ENCODE data around the gene NDUFB7.

Gene NDUFB7

DNA sequence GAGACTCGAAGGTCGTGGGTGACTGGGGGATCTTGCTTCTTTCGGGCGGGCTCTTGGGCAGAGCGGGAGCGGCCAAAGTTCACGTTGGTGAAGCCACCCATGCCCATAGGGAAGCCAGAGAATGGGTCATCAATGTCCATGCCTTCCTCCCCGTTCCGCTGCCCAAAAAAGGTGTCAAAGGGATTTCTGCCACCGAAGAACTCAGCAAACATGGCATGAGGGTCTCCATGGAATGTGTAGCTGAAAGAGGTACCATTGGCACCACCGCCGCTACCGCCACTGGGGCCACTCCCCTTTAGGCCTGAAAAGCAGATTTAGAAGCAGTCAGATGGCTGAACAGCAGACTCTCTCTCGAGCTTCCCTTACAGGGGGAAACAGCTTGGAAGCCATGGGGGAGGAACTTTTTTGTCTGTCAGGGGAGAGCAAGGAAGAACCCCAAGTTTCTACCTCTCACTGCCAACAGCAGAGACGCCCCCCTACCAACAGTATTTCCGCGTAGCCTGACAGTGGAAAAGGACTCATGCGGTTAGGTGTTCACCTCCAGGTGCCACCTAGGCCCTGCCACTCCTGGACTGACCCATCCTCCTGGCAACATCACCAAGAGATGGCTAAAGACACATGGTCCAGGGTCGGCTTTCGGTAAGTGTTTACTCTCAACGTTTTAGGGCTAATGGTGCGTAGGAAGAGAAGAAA lies 55.0 kb downstream of the NDUFB7 start:
- no peak for DNase-seq (ENCODE audit: low read depth)
- TF ChIP-seq, protein P1, sequence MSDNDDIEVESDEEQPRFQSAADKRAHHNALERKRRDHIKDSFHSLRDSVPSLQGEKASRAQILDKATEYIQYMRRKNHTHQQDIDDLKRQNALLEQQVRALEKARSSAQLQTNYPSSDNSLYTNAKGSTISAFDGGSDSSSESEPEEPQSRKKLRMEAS (IDR thresholded peaks at IDR 0.05; ENCODE audit: low read depth, low read length) = no peak
- TF ChIP-seq MYC (IDR thresholded peaks at IDR 0.05; ENCODE audit: low read depth, low read length) = no peak
- TF ChIP-seq, protein P2, sequence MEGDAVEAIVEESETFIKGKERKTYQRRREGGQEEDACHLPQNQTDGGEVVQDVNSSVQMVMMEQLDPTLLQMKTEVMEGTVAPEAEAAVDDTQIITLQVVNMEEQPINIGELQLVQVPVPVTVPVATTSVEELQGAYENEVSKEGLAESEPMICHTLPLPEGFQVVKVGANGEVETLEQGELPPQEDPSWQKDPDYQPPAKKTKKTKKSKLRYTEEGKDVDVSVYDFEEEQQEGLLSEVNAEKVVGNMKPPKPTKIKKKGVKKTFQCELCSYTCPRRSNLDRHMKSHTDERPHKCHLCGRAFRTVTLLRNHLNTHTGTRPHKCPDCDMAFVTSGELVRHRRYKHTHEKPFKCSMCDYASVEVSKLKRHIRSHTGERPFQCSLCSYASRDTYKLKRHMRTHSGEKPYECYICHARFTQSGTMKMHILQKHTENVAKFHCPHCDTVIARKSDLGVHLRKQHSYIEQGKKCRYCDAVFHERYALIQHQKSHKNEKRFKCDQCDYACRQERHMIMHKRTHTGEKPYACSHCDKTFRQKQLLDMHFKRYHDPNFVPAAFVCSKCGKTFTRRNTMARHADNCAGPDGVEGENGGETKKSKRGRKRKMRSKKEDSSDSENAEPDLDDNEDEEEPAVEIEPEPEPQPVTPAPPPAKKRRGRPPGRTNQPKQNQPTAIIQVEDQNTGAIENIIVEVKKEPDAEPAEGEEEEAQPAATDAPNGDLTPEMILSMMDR (IDR thresholded peaks at IDR 0.05; ENCODE audit: low read depth, low read length) = no peak
- no peak for TF ChIP-seq POLR2A (IDR thresholded peaks at IDR 0.05; ENCODE audit: extremely low read depth, insufficient read length)
- peak overlapping the region; percentile 68 for H3K4me3 ChIP-seq (ENCODE audit: low read depth, low read length)
